ENCODE results near the gene SLC7A8.
"Not testable (repeated sequence)": the region's sequence is repeated elsewhere in the genome, so short reads cannot be mapped to it uniquely, and the experiment has no call there.

The SLC7A8 gene

GRCh38 chr14:23112359-23113178 lies 70.9 kb downstream of the SLC7A8 start:
- DNase-seq = no peak

- no peak for DNase-seq
Observed at GRCh38 chr14:23110579-23111365, 72.7 kb downstream of the SLC7A8 start.

- no peak for DNase-seq
Observed at GRCh38 chr14:23109769-23110168, 73.7 kb downstream of the SLC7A8 start.

- not testable (repeated sequence) for DNase-seq
Observed at GRCh38 chr14:23108169-23108568, 75.3 kb downstream of the SLC7A8 start.

GRCh38 chr14:23107620-23108019 lies 75.8 kb downstream of the SLC7A8 start:
- DNase-seq = not testable (repeated sequence)

- no peak for DNase-seq
Observed at GRCh38 chr14:23106747-23107045, 76.8 kb downstream of the SLC7A8 start.

- no peak for DNase-seq
Observed at GRCh38 chr14:23105348-23105824, 78.1 kb downstream of the SLC7A8 start.

GRCh38 chr14:23104591-23105347 lies 78.7 kb downstream of the SLC7A8 start, which contains the start of gene CIROP:
TSS of gene CIROP (minus strand) at chr14:23104989. CDS start at chr14:23104920, 69 bp downstream.
- no peak for DNase-seq

GRCh38 chr14:23104070-23104590 lies 79.3 kb downstream of the SLC7A8 start:
- DNase-seq = no peak

GRCh38 chr14:23103581-23103980 lies 79.9 kb downstream of the SLC7A8 start:
- DNase-seq = no peak

GRCh38 chr14:23102801-23103200 lies 80.7 kb downstream of the SLC7A8 start:
- DNase-seq = no peak

- no peak for DNase-seq
Observed at GRCh38 chr14:23101986-23102625, 81.4 kb downstream of the SLC7A8 start.

- no peak for DNase-seq
Observed at GRCh38 chr14:23101213-23101970, 82.1 kb downstream of the SLC7A8 start.

- no peak for DNase-seq
Observed at GRCh38 chr14:23099212-23099861, 84.1 kb downstream of the SLC7A8 start.

- DNase-seq = no peak
Observed at GRCh38 chr14:23097786-23098185, 85.7 kb downstream of the SLC7A8 start.

GRCh38 chr14:23095196-23096108 lies 88.0 kb downstream of the SLC7A8 start, which contains the start of gene C14orf119:
TSS of gene C14orf119 (plus strand) at chr14:23095505. CDS start at chr14:23097659, 2,154 bp downstream.
- peak; percentile 99 to 100 for DNase-seq

- peak in 1 of 2 experiments; percentile 74 for DNase-seq
Observed at GRCh38 chr14:23094666-23095195, 88.7 kb downstream of the SLC7A8 start, which contains the start of gene ACIN1. TSS of gene ACIN1 (minus strand) at chr14:23095136. CDS start at chr14:23095112, 24 bp downstream.

GRCh38 chr14:23093991-23094665 lies 89.3 kb downstream of the SLC7A8 start:
- peak in 1 of 2 experiments; percentile 72 for DNase-seq

- DNase-seq = no peak
Observed at GRCh38 chr14:23093526-23093925, 89.9 kb downstream of the SLC7A8 start.

All from activated CD4-positive, alpha-beta T cell treated with anti-CD3 and anti-CD28 coated beads, Interleukin-2, amount 50 U/mL, for 48 hours (primary cell).